Umbilical cord (tissue), 2 donors: ENCODE data around the gene PHB1. TPM values are rescaled to one million over a fixed set of nuclear protein-coding genes. Genes with fewer than 3 reads are reported as not detected.
A peak's percentile ranks its signal among the peaks of the same experiment; 100 is the strongest.

Experiments
- DNase-seq: peaks from one replicate; pipeline ENCODE4 v3.0.0-alpha.2; 2015; ENCODE audit warnings: low spot score
- total RNA-seq: library from RNA; depleted of rRNA; stranded (reverse); fragments of >200 nt; gene quantifications from one replicate; pipeline ENCODE4 v1.2.3, GENCODE V29; 2014; ENCODE audit warnings: low replicate concordance; ENCODE audit not compliant: insufficient read depth

The PHB1 gene
- total RNA-seq, result 53.9 TPM

DNA sequence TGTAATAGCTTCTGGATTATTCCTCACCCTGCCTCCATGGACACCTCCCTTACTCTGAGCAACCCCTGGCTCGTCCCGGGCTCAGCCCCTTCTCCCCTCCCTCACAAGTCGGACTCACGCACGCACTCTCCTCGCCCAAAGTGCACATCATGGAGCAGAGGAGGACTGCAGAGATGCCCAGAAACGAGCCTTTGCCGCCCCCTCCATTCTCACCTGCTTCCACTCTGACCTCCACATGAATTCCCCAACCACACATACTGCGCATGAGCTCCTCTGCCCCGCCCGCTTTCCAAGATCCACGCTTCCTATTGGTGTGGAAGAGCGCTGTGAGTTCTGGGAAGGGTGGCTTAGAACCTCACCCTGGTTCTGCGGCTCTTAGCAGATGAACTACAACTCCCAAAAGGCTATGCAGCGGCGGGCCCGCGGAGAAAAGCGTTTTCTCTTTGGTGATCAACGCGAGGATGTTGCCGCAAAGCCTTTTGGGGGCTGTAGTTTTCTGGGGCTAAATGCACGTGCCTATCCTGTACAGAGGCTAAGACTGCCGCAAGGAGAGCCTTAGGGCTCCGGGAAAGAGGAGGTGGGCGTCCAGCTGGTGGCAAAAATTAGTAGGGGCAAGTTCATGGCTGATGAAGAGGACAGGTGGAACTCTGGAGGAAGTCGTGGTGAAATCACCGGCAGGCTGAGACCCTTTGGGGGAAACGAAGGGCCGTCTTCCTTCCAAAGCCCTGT lies at the start of gene PHB1:
Gene PHB1 (minus strand): TSS at position 261 of the 729 bp plus-strand sequence. CDS start 1,618 bp downstream, outside the sequence.
- DNase-seq, result peak; percentile 100

DNA sequence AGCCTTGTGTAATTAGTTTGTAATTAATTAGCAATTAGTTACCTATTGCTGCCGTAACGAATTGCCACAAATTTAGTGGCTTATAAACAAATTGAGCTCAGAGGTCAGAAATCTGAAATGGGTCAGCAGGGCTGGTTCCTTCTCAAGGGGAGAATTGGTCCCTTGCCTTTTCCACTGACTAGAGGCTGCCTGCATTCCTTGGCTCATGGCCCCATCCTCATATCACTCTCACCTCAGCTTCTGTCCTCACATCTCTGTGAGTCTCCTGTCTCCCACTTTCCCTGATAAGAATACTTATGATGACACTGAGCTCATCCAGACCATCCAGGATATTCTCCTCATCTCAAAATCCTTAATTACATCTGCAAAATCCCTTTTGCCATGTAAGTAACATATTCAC lies 49.4 kb upstream of the PHB1 start:
- DNase-seq, result no peak

DNA sequence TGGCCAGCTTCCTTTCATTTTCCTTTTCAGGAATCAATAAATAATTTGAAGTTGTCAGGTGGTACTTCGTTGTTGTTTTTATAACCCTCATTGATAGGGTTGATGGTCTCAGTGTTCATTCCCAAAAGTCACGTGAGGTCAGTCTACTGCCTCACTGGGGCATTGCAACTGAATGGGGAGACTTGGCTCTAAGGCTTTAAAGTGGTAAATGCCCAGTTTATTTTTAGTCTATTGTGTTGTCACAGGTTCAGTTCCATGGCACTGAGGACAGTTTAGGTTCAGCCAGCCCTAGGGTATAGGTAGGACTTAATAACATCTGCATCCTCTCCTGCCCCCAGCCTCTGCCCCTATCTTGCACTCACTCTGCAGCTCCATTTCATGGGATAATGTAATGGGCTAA lies 46.9 kb upstream of the PHB1 start:
- DNase-seq, result no peak

DNA sequence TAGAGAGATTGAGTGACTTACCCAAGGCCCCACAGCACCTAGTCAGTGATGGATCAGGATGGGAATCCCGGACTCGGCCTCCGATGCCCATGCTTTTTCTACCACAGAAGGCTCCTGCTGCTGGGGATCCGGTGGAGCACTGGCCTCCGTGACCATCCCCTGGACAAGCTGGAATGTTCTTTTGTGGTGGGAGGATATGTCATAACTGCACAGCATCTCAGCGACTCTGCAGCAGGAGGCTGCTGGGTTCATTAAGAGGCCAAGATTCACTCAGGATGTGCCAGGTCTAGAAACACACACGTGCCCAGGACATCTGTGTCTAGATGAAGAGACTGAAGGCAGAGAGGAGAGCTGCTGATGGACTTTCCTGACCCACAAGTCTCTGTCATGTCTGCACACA lies 45.7 kb upstream of the PHB1 start:
- no peak for DNase-seq

DNA sequence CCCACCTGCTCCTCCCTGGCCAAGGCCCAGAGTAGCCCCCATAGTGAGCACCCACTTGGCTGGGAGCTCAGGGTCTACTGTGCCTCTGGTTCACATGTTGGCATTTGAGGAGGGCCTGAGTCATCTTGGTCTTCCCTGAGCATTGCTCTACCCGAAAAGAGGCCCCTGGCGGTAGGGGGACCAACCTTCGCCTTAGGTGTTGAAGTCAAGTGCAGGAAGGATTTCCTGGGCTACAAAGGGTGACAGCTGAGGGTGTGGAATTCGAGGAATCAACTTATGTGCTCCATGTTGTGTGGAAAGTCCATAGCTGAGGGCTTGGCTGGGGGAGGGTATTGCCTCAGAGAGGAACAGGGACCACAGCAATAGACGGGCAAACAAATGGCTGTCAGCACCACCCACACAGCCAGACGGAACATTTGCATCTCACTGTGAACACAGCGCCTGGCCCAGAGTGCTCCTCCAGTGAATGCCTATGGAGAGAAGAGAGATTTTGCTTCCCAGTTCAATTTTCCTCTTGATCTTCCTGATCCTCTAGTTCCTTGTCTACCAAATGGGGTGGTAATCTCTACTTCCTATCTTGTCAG lies 44.8 kb upstream of the PHB1 start:
- no peak for DNase-seq

DNA sequence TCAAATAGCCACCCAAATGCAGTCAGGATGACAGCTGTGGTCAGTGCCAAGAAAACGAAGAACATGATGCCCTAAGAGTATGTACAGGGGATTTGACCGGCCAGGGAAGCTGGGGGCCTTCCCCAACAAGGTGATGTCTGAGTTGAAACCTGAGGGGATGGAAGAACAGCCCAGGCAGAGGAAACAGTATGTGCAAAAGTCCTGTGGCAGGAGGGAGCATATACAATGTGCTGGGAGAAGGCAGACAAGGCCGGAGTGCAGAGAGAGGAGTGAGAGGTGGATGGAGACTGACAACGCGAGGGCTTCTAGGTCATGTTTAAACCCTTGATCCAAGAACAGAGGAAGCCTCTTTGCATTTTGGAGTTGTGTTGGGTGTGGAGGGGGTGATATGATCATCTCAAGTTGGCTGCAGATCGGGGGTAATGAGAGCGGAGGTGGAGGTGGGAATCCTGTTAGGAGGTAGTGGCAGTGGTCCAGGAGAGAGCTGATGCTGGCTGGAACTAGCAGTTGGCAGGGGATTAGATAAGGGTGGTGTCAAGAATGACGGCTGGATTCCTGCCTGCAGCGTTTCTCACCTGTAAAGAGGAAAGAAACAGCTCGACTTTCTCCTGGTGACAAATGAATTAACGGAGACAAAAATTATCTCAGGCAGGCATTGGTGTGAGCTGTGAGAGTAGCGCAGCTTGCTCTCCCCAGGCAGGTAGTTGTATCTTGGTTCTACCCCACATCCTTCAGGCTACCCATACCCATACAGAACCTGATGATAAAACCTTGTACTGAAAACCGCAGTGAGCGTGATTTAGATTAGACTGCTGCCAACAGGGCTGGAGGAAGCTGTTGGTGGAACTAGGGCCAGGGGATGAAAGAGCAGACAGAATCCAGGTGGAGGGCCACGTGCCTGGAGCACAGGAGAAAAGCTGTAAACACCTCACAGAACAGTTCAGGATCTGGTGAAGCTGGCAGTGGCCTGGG lies 43.2 kb upstream of the PHB1 start:
- no peak for DNase-seq

DNA sequence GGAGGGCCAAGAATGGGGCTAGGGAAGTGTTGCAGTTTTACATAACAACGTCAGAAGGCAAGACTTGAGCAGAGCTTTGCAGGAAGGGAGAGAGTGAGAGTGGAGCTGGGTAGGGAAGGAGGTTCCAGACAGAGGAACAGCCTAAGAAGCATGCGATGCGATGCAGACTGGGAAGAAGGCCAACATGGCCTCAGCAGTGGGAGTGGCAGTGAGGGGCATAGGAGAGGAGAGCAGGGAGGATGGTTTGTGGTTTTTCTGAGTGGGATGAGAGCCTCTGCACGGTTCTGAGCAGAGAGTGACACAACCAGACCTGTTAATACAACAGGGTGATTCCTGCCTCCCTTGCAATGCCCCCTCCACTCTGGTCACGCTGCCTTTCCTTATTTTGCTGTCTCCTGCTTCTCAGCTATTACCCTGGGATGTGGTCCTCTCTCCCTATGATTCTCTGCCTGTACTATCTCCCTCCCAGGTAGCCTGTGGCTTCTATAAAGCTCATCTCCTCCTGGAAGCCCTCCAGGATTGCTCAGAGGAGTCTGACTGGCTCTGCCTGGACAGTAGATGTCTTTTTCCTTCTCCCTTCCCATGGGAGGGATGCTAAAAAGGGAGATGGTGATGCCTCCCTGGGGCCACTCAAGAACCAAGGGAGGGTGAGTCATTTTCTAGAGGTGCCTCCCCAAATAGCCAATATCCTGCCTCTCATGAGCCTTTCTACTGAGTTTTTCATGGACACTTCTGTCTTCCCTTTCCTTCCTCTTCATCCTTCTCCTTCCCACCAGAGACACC lies 41.7 kb upstream of the PHB1 start:
- DNase-seq, result peak; percentile 98

DNA sequence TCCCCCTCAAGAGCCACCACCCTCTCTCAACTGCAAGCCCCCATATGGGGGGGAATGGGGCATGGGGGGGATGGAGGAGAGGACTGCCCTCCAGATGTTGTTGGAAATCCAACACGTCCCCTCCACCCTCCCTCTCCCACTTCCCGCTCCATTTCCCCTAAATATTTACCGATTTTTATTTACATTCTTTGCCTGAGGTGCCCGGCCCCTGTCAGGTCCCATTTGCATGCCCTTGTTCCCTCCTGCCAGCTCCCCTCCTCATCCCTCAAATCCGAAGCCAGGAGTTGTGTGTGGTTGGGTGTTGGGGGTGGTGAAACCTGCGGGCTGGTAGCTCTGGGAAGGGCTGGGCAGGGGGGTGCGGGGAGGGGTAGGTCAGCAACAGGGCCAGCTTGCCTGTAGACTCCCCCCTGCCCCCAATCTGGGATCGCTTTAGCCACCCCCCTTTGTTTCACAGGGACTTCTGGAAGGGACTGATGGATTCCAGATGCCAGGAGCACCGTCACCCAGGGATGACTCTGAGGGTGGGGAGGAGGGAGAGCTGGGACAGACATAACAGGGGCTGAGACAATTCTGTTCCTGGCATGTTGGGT lies 40.7 kb upstream of the PHB1 start:
- peak; percentile 42 for DNase-seq

DNA sequence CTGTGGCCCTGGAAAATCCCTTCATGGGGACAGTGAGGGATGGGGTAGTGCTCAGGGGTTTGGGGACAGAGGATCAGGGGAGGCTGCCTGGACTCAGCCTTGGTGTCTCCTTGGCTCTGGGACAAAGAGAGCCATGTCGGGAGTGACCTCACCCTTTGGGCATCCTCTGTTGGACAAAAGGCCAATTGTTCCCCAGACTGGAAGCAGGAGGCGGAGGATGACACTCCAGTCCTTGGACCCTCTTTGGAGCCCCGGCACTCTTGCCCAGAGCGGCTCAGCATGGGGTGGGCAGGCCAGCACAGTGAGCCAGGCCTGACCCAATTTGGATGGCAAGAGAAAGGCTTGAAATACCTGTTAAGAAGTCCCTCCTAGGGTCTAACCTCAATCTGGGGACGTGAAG lies 39.4 kb upstream of the PHB1 start:
- DNase-seq, result no peak

DNA sequence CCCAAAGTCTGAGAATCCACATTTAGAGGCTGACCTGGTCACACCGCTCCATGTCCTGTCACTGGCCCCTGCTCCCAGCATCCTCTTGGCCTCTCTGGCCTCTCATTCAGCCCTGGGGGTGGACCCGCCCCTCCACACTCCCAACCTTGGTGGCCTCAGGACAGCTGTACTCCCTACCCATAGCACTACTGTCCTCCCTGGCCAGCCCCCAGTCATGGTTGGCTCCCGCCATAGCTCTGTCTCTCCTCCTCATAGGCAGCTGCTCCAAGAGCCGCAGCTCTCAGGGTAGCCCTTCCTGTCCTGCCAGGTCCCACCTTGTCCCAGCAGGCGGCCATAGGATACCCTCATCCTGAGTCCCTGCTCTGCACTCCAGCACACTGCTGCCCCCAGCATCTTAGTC lies 38.0 kb upstream of the PHB1 start:
- DNase-seq, result no peak

DNA sequence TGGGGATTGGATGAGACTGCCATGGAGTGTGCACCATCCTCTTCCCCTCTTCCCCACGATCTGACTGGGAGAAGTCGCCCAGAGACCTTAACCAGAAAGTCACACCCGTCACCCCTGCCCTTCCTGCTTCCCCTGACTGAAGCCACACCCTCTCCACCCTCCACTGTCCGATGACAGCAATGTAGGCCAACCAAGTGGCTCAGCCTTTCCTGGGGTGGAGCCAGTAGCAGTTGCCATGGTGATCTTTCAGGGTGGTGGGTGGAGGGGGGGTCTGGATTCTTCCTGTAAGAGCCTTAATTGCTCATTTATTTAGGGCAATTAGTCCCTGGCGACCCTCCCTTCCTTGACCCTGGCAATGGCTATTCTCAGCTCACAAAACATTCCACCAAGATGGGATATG lies 37.5 kb upstream of the PHB1 start:
- no peak for DNase-seq

DNA sequence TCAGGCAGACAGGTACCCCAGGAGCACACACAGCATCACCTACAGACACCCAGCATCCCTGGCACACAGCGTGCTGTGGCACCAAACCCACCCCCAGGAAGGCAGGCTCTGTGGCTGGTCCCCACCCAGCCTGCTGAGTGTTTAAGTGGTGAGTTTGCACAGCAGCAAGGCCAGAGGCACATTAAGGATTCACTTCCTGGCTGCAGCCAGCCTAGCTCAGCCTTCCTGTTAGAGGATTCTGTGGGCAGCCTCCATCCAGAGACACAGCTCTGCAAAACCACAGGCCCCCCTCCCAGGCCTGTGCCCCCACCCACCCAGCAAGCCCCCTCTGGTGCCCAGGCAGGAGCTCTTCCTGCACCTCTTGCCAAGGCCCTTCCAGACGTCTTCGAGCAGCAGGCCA lies 36.1 kb upstream of the PHB1 start:
- peak; percentile 68 for DNase-seq

DNA sequence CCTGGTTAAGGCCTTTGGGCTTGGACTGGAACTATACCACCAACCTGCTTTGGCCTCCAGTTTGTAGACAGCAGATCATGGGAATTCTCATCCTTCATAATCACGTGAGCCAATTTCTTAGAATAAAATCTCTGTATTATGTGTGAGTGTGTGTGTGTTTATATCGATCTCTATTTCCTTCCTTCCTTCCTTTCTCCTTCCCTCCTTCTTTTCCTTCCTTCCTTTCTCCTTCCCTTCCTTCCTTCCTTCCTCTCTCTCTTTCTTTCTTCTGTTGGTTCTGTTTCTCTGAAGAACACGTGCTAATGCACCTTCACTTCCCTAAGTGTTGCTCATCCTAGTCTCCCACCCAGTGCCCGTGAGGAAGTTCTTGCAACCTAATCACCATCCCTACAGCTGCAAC lies 35.5 kb upstream of the PHB1 start:
- no peak for DNase-seq

DNA sequence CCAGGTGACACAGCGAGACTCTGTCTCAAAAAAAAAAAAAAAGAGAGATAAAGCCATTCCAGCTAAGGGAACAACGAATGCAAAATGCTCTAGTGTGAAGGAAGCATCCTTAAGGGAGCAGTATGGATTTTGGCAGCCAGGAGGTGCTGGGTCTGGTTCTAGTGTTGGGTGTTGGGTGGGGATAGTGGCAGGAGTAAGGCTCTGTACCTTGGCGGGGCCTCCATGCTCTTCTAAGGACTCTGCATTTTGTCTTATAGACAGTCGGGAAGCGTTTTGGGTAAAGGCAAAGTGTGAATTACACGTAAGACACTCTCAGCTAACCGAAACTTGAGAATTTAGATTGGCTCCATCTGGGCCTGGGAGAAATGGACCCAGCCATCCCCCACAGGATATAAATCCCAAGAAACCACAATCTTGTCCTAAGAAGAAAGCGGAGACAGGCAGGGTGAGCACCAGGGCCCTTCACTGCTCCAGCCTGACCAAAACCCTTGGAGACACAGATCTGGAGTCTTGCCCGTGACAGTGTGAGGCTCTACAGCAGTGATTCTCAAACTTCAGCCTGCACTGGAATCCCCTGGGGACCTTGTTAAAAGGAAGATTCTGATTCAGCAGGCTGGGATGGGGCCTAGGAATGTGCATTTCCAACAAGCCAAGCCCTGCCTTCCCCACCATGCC lies 33.1 kb upstream of the PHB1 start:
- peak; percentile 48 for DNase-seq

DNA sequence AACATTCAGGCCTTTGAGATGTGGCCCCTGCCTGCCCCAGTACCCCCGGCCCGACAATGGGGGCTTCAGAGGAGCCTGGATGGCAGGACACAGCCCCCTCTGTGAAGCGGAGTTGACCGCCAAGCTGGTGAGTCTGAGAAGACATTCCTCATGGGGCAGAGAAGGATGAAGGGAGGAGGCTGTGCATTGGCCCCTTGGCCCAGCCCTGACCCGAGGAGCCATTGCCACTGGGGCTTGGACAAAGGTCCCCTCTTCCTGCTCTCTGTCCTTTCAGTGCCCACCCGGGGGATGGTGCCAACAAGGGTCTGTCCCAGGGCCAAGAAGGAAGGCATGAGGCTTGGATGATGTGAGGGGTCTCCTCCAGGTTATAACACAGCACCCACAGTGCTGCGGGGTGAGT lies 30.9 kb upstream of the PHB1 start:
- DNase-seq, result no peak

DNA sequence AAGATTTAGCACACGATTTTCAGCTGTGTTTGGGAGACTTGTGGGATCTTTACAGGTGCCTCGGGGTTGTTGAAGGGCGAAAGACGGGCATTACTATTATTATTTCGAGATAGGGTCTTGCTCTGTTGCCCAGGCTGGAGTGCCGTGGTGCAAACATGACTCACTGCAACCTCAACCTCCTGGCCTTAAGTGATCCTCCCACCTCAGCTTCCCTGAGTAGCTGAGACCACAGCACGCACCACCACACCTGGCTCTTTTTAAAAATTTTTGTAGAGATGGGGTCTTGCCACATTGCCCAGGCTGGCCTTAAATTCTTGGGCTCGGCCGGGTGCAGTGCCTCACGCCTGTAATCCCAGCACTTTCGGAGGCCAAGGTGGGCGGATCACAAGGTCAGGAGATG lies 29.7 kb upstream of the PHB1 start:
- no peak for DNase-seq

DNA sequence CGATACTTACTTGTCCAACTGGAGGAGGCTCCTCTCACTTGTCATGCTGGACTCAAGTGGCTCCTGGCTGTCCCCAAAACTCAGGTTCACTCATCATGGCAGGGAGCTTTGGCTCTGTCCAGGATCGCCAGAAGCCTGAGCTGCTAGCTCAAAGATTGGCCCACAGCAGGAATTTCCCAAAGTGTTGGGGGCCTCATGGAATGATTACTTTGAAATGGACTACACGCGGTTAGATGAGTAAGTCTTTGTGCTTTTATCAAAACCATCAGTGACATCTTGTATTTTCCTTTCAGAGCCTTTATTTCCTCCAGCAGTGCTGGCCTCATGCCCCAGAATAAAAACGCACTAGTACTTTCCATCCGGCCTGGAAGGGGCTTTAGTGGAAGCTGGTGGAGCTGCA lies 29.2 kb upstream of the PHB1 start:
- DNase-seq, result no peak

DNA sequence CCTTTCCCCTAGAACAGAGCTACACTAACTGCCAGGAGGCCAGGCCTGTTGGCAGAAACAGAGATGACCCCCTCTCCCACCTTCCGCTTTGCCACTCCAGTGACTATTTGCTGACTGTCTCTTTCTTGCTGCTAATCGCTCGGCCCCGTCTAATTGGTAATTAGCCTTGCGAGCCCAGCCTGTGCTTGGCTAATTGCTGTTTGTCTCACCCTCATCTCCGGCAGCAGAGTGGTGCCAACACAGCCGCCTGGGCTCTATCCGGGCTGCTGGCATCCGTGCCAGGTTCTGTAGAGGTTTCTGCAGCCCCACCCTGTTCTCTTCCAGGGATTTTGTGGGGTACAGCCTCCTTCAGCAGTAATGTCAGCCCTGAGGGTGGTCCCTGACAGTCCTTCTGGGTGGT lies 27.4 kb upstream of the PHB1 start:
- DNase-seq, result no peak

DNA sequence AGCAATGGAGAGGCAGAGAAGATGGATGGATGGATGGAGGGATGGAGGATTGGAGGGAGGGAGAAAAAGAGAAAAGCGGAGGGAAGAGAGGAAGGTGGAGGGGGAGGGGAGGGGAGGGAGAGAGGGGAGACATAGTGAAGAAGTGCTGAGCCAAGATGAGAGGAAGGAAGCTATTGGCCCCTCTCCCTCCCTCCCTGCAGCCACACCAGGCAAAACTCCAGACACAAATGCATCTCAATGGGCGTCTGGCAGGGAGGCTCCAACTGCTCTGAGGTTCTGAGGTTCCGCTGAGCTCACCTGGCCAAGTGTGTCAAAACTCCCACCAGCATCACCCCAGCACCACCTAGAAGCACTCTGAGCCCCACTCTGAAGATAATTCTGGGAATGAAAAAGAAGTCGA lies 26.9 kb upstream of the PHB1 start:
- no peak for DNase-seq

DNA sequence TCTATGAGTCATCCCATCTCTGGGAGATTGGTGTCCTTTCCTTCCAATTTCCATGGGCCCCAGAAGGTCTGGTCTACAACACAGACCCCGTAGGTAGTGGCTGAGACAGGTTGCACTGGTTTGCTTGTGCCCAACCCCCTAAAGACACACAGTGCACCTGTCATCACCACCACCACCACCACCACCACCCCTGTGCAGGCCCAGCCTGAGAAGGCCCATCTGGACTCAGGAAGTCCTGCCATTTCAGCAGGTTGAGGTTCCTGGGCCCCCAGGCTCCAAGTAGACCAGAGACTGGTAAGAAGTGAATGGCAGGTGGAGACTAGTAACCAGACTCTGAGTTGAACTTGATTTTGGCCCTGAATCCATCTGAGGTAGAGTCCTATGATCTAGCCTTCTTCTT lies 25.9 kb upstream of the PHB1 start:
- no peak for DNase-seq
